ENCODE data around the gene SPAG4.

SPAG4 gene

DNA sequence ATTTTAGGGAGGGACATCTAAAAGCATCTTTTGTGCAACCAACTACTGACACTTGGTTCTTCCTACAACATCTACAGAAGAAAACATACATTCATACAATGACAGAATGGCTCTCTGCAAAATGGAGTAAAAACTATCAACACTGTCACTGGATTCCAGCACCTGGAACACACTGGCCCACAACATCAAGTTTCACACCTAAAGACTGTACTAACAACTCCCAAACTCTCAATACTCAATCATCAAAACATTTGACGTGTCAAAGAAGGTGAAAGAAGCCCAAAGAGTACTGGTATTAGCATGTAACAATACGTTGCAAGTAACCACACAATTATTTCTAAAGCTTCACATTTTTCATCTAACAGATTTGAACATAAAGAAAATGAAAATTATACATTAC is 46.9 kb downstream of the SPAG4 start:
- Histone ChIP-seq H3K4me1 (ENCODE audit: control extremely low read depth in 1 of 4, control insufficient read depth in 4 of 4, insufficient read depth in 4 of 4, low read length in 3 of 4) (peaks cover 30 to 49% (median 45%) of the 10 kb centered on the region in 4 experiments), H3K27me3 (replicated peaks in 2 of 5; ENCODE audit: control insufficient read depth in 4 of 5, insufficient read depth in 5 of 5, low read length in 4 of 5) (no peaks in the 10 kb centered on the region), H3K4me3 (ENCODE audit: control insufficient read depth in 1 of 7, extremely low read depth in 1 of 7, insufficient read depth in 4 of 7, low read depth in 2 of 7, low read length in 6 of 7) (peak overlapping the region in 5 of 7 experiments; percentile 40 to 93 (median 80)), H3K9me3 (ENCODE audit: control extremely low read depth in 1 of 5, control insufficient read depth in 4 of 5, insufficient read depth in 2 of 5, low read depth in 1 of 5, low read length in 4 of 5) (no peaks in the 10 kb centered on the region), H3K27ac (ENCODE audit: insufficient read depth in 1 of 2, low read depth in 1 of 2, low read length in 2 of 2, poor library complexity in 1 of 2, severe bottlenecking in 2 of 2) (peak overlapping the region in 1 of 2 experiments; percentile 99), H3K36me3 (ENCODE audit: control insufficient read depth in 4 of 4, insufficient read depth in 4 of 4, low read length in 3 of 4) (peaks cover 0 to 2% (median 0%) of the 10 kb centered on the region in 4 experiments)
- DNase-seq: no peak
- POLR2A ChIA-PET: interaction anchor here (2.7 kb wide), 1 partner anchor 46 kb away, joined by 9 read pairs; the partner anchor contains the start of gene SPAG4
- CTCF ChIA-PET: interaction anchor here (2.4 kb wide), 1 partner anchor 37 kb away, joined by 6 read pairs; the partner anchor contains the start of genes NFS1 and ROMO1
- WGBS (ENCODE audit: insufficient coverage): 50% methylated on average over 2 of the region's 2 CpGs

DNA sequence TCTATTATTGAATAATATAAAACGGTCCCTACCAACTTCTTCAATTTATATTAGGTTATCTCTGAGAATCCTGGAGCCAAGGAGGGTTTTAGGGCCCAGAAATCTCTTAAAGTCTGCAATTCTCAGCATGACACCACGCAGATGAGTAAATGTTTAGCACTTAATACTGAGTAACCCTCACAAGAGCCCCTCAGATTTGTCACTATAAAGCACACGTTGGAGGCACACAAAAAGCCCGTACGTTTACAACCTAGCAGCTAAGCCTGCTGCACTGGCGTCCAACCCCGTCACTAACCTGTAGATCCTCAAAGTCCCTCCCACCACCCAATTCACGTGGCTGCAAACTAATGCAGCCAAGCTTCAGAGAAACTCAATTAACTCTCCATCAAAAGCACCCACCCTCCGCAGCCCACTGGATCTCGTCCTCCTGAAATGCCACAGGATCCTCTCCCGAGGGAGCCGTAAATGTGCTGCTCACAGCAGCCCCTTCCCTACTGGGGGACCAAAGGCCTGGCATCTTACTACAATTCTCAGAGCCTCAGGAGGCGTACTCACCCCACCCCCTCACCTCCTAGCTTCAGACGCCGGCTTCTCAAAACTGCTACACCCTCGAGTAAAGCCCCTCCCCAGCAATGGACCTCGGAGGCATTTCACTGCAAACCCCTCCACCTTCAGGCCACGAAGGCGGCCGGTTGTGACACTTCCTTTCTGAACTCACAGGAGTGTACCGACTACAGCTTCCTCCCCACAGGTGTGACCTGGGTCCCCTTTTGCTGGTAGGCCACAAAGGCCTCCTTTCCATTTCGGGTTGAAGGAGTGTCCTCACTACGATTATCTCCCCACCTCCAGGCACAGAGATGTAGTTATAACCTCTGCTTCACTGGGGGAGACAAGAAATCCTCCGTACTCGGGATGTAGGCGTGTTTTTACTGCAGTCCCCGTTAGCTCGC is 48.2 kb downstream of the SPAG4 start:
- H3K4me1 ChIP-seq (ENCODE audit: control extremely low read depth in 1 of 4, control insufficient read depth in 4 of 4, insufficient read depth in 4 of 4, low read length in 3 of 4): peaks cover 30 to 47% (median 41%) of the 10 kb centered on the region in 4 experiments
- WGBS (ENCODE audit: insufficient coverage): 0% methylated on average over 24 of the region's 28 CpGs
- peaks cover 0 to 7% (median 2%) of the 10 kb centered on the region in 4 experiments for H3K36me3 ChIP-seq (ENCODE audit: control insufficient read depth in 4 of 4, insufficient read depth in 4 of 4, low read length in 3 of 4)
- no peaks in the 10 kb centered on the region for H3K9me3 ChIP-seq (ENCODE audit: control extremely low read depth in 1 of 5, control insufficient read depth in 4 of 5, insufficient read depth in 2 of 5, low read depth in 1 of 5, low read length in 4 of 5)
- peak overlapping the region; percentile 62 to 93 (median 80) for H3K4me3 ChIP-seq (ENCODE audit: control insufficient read depth in 1 of 7, extremely low read depth in 1 of 7, insufficient read depth in 4 of 7, low read depth in 2 of 7, low read length in 6 of 7)
- no peaks in the 10 kb centered on the region for H3K27me3 ChIP-seq (replicated peaks in 2 of 5; ENCODE audit: control insufficient read depth in 4 of 5, insufficient read depth in 5 of 5, low read length in 4 of 5)
- CTCF ChIA-PET: interaction anchor here (0.6 to 2.4 kb wide), 11 partner anchors 8 to 54 kb away, joined by 3 to 7 read pairs (median 4); partner anchors contain the start of genes NFS1, ROMO1 and SPAG4
- peak; percentile 50 to 74 (median 68) for DNase-seq
- POLR2A ChIA-PET: interaction anchor here (0.8 to 2.7 kb wide), 8 partner anchors 9 to 67 kb away, joined by 3 to 9 read pairs (median 4); partner anchors contain the start of genes NFS1, ROMO1 and SPAG4
- peak overlapping the region; percentile 97 to 99 for H3K27ac ChIP-seq (ENCODE audit: insufficient read depth in 1 of 2, low read depth in 1 of 2, low read length in 2 of 2, poor library complexity in 1 of 2, severe bottlenecking in 2 of 2)

DNA sequence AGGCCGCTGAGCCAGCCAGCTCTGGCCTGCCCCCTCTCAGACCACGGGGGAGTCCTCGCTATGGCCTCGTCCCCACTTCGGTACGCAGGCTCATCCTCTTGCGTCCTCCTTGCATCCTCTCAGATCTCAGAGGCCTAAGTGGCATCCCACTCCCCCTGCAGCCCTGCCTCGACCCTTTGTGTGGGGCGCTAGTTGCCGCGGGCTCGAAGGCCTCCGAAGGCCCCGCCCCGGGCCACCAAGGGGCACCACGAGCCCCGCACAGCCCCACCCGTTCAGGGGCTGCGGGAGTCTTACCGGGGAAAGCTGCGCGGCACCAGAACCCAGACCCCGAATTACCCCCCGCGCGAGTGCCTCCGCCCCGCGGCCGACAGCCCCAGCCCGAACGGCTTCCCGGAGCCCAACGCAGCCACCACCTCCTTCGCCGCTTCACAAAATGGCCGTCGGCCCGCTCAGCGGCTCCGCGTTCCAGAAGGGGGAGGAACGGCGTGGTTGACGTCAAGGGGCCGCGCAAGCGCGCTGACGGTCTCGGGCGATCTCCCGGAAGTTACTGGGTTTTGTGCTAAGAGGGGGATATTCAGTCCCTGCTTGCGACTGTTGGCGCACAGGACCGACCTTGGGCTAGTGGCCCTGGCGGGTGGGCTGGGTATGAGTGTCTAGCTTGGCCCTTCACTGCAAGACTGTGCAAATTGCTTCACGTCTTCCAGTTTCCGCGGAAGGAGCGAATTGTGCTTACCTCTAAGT is 49.0 kb downstream of the SPAG4 start, which contains the start of the genes CPNE1 and RBM12:
Gene CPNE1 (minus strand): TSS at position 435 of the 741 bp plus-strand sequence. CDS start 31,977 bp downstream, outside the sequence.
Gene RBM12 (minus strand): TSS at position 435 of the 741 bp plus-strand sequence. CDS start 9,578 bp downstream, outside the sequence.
- H3K27me3 ChIP-seq (replicated peaks in 2 of 5; ENCODE audit: control insufficient read depth in 4 of 5, insufficient read depth in 5 of 5, low read length in 4 of 5): no peaks in the 10 kb centered on the region
- H3K4me3 ChIP-seq (ENCODE audit: control insufficient read depth in 1 of 7, extremely low read depth in 1 of 7, insufficient read depth in 4 of 7, low read depth in 2 of 7, low read length in 6 of 7): peak within 1 kb of the TSS; percentile 62 to 93 (median 80)
- DNase-seq: peak; percentile 95 to 98 (median 97)
- H3K27ac ChIP-seq (ENCODE audit: insufficient read depth in 1 of 2, low read depth in 1 of 2, low read length in 2 of 2, poor library complexity in 1 of 2, severe bottlenecking in 2 of 2): peak within 1 kb of the TSS; percentile 97 to 99
- under 1% methylated on average over 54 of the region's 61 CpGs for whole genome bisulfite sequencing (ENCODE audit: insufficient coverage)
- ChIA-PET CTCF (interaction anchor here (1.0 to 2.4 kb wide), 9 partner anchors 9 to 63 kb away, joined by 3 to 7 read pairs (median 5); partner anchors contain the start of genes NFS1, ROMO1 and SPAG4), POLR2A (interaction anchor here (0.8 to 2.7 kb wide), 7 partner anchors 10 to 68 kb away, joined by 3 to 9 read pairs (median 4); partner anchors contain the start of genes NFS1, ROMO1 and SPAG4)
- peaks cover 30 to 47% (median 41%) of the 10 kb centered on the region in 4 experiments for H3K4me1 ChIP-seq (ENCODE audit: control extremely low read depth in 1 of 4, control insufficient read depth in 4 of 4, insufficient read depth in 4 of 4, low read length in 3 of 4)
- no peaks in the 10 kb centered on the region for H3K9me3 ChIP-seq (ENCODE audit: control extremely low read depth in 1 of 5, control insufficient read depth in 4 of 5, insufficient read depth in 2 of 5, low read depth in 1 of 5, low read length in 4 of 5)
- peaks cover 0 to 11% (median 9%) of the 10 kb centered on the region in 4 experiments for H3K36me3 ChIP-seq (ENCODE audit: control insufficient read depth in 4 of 4, insufficient read depth in 4 of 4, low read length in 3 of 4)

DNA sequence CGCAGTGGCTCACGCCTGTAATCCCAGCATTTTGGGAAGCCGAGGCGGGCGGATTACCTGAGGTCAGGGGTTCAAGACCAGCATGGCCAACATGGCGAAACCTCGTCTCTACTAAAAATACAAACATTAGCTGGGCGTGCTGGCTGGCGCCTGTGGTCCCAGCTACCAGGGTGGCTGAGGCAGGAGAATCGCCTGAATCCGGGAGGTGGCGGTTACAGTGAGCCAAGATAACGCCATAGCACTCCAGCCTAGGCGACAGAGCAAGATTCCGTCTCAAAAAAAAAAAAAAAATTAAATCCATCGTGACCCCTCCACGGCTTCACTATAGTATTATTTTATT is 50.3 kb downstream of the SPAG4 start:
- ChIA-PET POLR2A (no interaction called here), CTCF (interaction anchor here (0.7 to 1.7 kb wide), 3 partner anchors 10 to 65 kb away, joined by 4 to 6 read pairs (median 4); no protein-coding TSS in a partner anchor)
- Histone ChIP-seq H3K4me1 (ENCODE audit: control extremely low read depth in 1 of 4, control insufficient read depth in 4 of 4, insufficient read depth in 4 of 4, low read length in 3 of 4) (peaks cover 28 to 38% (median 34%) of the 10 kb centered on the region in 4 experiments), H3K27ac (ENCODE audit: insufficient read depth in 1 of 2, low read depth in 1 of 2, low read length in 2 of 2, poor library complexity in 1 of 2, severe bottlenecking in 2 of 2) (no peak overlapping the region), H3K27me3 (replicated peaks in 2 of 5; ENCODE audit: control insufficient read depth in 4 of 5, insufficient read depth in 5 of 5, low read length in 4 of 5) (no peaks in the 10 kb centered on the region), H3K9me3 (ENCODE audit: control extremely low read depth in 1 of 5, control insufficient read depth in 4 of 5, insufficient read depth in 2 of 5, low read depth in 1 of 5, low read length in 4 of 5) (no peaks in the 10 kb centered on the region), H3K36me3 (ENCODE audit: control insufficient read depth in 4 of 4, insufficient read depth in 4 of 4, low read length in 3 of 4) (peaks cover 6 to 24% (median 18%) of the 10 kb centered on the region in 4 experiments), H3K4me3 (ENCODE audit: control insufficient read depth in 1 of 7, extremely low read depth in 1 of 7, insufficient read depth in 4 of 7, low read depth in 2 of 7, low read length in 6 of 7) (no peak overlapping the region)
- no peak for DNase-seq
- 97% methylated on average over 7 of the region's 17 CpGs for WGBS (ENCODE audit: insufficient coverage)

DNA sequence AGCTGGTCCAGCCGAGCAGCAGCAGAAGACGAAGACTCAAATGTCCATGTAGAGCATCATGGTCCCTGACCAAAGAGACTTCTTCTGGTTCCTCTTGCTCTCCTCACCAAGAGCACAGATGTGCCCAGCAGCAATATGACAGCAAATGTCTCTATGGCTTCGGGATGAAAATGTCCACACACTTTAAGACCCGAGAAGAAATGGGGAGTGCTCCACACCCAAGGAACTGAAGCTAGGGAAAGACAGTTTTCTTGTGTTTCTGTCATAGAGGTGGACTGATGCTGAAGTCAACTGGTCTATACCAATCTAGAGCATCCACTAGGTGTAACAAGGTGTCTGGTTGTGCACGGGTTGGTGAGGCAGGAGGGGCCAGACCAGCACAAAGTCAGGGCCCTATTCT is 53.6 kb downstream of the SPAG4 start:
- 100% methylated on average over 5 of the region's 5 CpGs for WGBS (ENCODE audit: insufficient coverage)
- Histone ChIP-seq H3K9me3 (ENCODE audit: control extremely low read depth in 1 of 5, control insufficient read depth in 4 of 5, insufficient read depth in 2 of 5, low read depth in 1 of 5, low read length in 4 of 5) (no peaks in the 10 kb centered on the region), H3K4me1 (ENCODE audit: control extremely low read depth in 1 of 4, control insufficient read depth in 4 of 4, insufficient read depth in 4 of 4, low read length in 3 of 4) (peaks cover 0 to 6% (median 3%) of the 10 kb centered on the region in 4 experiments), H3K27ac (ENCODE audit: insufficient read depth in 1 of 2, low read depth in 1 of 2, low read length in 2 of 2, poor library complexity in 1 of 2, severe bottlenecking in 2 of 2) (no peak overlapping the region), H3K27me3 (replicated peaks in 2 of 5; ENCODE audit: control insufficient read depth in 4 of 5, insufficient read depth in 5 of 5, low read length in 4 of 5) (no peaks in the 10 kb centered on the region), H3K36me3 (ENCODE audit: control insufficient read depth in 4 of 4, insufficient read depth in 4 of 4, low read length in 3 of 4) (peaks cover 8 to 41% (median 31%) of the 10 kb centered on the region in 4 experiments), H3K4me3 (ENCODE audit: control insufficient read depth in 1 of 7, extremely low read depth in 1 of 7, insufficient read depth in 4 of 7, low read depth in 2 of 7, low read length in 6 of 7) (no peak overlapping the region)
- CTCF ChIA-PET: interaction anchor here (1.0 to 1.5 kb wide), 3 partner anchors 21 to 206 kb away, joined by 3 to 4 read pairs (median 3); no protein-coding TSS in a partner anchor
- POLR2A ChIA-PET: no interaction called here
- DNase-seq: no peak

DNA sequence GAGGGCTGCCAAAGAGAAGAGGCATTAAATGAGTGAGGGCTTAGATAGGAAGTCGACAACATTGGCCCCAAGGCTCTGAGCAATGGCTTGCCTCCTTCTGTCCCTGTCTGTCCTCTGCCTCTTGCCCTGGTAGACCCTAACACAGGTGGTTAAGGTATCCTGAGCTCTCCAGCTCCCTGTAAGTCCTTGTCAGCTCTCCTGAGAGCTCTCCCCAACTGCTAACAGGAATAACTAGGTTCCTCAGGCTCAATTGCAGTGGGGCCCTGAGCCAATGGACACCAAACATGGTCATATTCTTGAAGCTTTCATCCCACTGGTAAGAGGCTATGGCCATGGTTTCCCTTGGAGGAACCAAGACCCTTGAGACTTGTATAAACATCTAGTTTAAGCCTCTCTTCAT is 54.1 kb downstream of the SPAG4 start:
- no peak for DNase-seq
- Histone ChIP-seq H3K9me3 (ENCODE audit: control extremely low read depth in 1 of 5, control insufficient read depth in 4 of 5, insufficient read depth in 2 of 5, low read depth in 1 of 5, low read length in 4 of 5) (no peaks in the 10 kb centered on the region), H3K36me3 (ENCODE audit: control insufficient read depth in 4 of 4, insufficient read depth in 4 of 4, low read length in 3 of 4) (peaks cover 8 to 45% (median 35%) of the 10 kb centered on the region in 4 experiments), H3K27me3 (replicated peaks in 2 of 5; ENCODE audit: control insufficient read depth in 4 of 5, insufficient read depth in 5 of 5, low read length in 4 of 5) (no peaks in the 10 kb centered on the region), H3K4me3 (ENCODE audit: control insufficient read depth in 1 of 7, extremely low read depth in 1 of 7, insufficient read depth in 4 of 7, low read depth in 2 of 7, low read length in 6 of 7) (no peak overlapping the region), H3K4me1 (ENCODE audit: control extremely low read depth in 1 of 4, control insufficient read depth in 4 of 4, insufficient read depth in 4 of 4, low read length in 3 of 4) (peaks cover 0 to 4% (median 2%) of the 10 kb centered on the region in 4 experiments), H3K27ac (ENCODE audit: insufficient read depth in 1 of 2, low read depth in 1 of 2, low read length in 2 of 2, poor library complexity in 1 of 2, severe bottlenecking in 2 of 2) (no peak overlapping the region)
- WGBS (ENCODE audit: insufficient coverage): 100% methylated on average over 1 of the region's 1 CpG
- ChIA-PET POLR2A (no interaction called here), CTCF (interaction anchor here (1.5 kb wide), 1 partner anchor 22 kb away, joined by 4 read pairs; no protein-coding TSS in a partner anchor)

Measured in common myeloid progenitor, CD34-positive (primary cell).